GM19438 (cell line): Measurements from ENCODE around the gene REG4.

ENCODE experiments used
- ATAC-seq: cut with Tn5 transposase; IDR thresholded peaks from one replicate; pipeline ENCODE4 v1.9.1; 2021; ENCODE audit warnings: low read depth; ENCODE audit not compliant: unreplicated experiment

The REG4 gene

GRCh38 chr1:119782631-119783325 lies 28.5 kb downstream of the REG4 start:
- ATAC-seq, result no peak

GRCh38 chr1:119781434-119782210 lies 29.6 kb downstream of the REG4 start:
- no peak for ATAC-seq

GRCh38 chr1:119779869-119780356 lies 31.3 kb downstream of the REG4 start:
- ATAC-seq, result no peak

- ATAC-seq, result no peak
Observed at GRCh38 chr1:119778886-119779560, 32.2 kb downstream of the REG4 start.

GRCh38 chr1:119778359-119778758 lies 32.9 kb downstream of the REG4 start:
- ATAC-seq, result no peak

GRCh38 chr1:119774746-119775490 lies 36.3 kb downstream of the REG4 start:
- ATAC-seq, result no peak

- no peak for ATAC-seq
Observed at GRCh38 chr1:119773711-119774241, 37.5 kb downstream of the REG4 start.

- no peak for ATAC-seq
Observed at GRCh38 chr1:119772298-119772697, 39.0 kb downstream of the REG4 start.

- ATAC-seq, result no peak
Observed at GRCh38 chr1:119771770-119772169, 39.5 kb downstream of the REG4 start.

- no peak for ATAC-seq
Observed at GRCh38 chr1:119771016-119771415, 40.2 kb downstream of the REG4 start.

GRCh38 chr1:119768778-119769177 lies 42.5 kb downstream of the REG4 start, which contains the start of gene HMGCS2:
TSS of gene HMGCS2 (minus strand) at chr1:119768905. CDS start at chr1:119768844, 61 bp downstream.
- ATAC-seq, result no peak

- ATAC-seq, result no peak
Observed at GRCh38 chr1:119767486-119767885, 43.8 kb downstream of the REG4 start.

- no peak for ATAC-seq
Observed at GRCh38 chr1:119766374-119766794, 44.9 kb downstream of the REG4 start.

GRCh38 chr1:119764220-119764619 lies 47.0 kb downstream of the REG4 start:
- ATAC-seq, result no peak

- no peak for ATAC-seq
Observed at GRCh38 chr1:119762953-119763352, 48.3 kb downstream of the REG4 start.

- ATAC-seq, result no peak
Observed at GRCh38 chr1:119762409-119762808, 48.9 kb downstream of the REG4 start.

- no peak for ATAC-seq
Observed at GRCh38 chr1:119758584-119758983, 52.7 kb downstream of the REG4 start.

GRCh38 chr1:119752592-119752991 lies 58.7 kb downstream of the REG4 start:
- no peak for ATAC-seq

GRCh38 chr1:119748040-119748439 lies 63.2 kb downstream of the REG4 start:
- no peak for ATAC-seq

- no peak for ATAC-seq
Observed at GRCh38 chr1:119747451-119747850, 63.8 kb downstream of the REG4 start.
